Mammary epithelial cell (primary cell): Measurements from ENCODE around the gene CEACAM20.
"Not testable (repeated sequence)": the region's sequence is repeated elsewhere in the genome, so short reads cannot be mapped to it uniquely, and the experiment has no call there.

Experiments
- EZH2 ChIP-seq: IDR thresholded peaks from 2 replicates; pipeline ENCODE4 v1.6.1; 2012; ENCODE audit warnings: low read length, inconsistent platforms, borderline replicate concordance
- TF ChIP-seq, protein P1 (sequence below), 2 donors: IDR thresholded peaks in 1 of 2; conservative IDR thresholded peaks in 1 of 2; 2 replicates each; pipeline ENCODE4 v1.5.1; 2011 to 2012; ENCODE audit warnings: inconsistent platforms in 2 of 2, low read length in 2 of 2, mild to moderate bottlenecking in 2 of 2, control low read depth in 1 of 2, low read depth in 1 of 2; ENCODE audit not compliant: insufficient read depth in 1 of 2; ENCODE audit errors: extremely low read depth in 1 of 2

DNA sequence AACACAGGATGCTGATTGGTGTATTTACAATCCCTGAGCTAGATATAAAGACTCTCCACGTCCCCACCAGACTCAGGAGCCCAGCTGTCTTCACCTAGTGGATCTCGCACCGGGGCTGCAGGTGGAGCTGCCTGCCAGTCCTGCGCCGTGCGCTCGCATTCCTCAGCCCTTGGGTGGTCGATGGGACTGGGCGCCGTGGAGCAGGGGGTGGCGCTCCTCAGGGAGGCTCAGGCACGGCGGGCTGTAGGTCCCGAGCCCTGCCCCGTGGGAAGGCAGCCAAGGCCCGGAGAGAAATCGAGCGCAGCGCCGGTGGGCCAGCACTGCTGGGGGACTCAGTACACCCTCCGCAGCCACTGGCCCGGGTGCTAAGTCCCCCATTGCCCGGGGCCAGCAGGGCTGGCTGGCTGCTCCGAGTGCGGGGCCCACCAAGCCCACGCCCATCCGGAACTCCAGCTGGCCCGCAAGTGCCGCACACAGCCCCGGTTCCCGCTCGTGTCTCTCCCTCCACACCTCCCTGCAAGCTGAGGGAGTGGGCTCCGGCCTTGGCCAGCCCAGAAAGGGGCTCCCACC is 33.7 kb upstream of the CEACAM20 start:
- TF ChIP-seq, protein P1, sequence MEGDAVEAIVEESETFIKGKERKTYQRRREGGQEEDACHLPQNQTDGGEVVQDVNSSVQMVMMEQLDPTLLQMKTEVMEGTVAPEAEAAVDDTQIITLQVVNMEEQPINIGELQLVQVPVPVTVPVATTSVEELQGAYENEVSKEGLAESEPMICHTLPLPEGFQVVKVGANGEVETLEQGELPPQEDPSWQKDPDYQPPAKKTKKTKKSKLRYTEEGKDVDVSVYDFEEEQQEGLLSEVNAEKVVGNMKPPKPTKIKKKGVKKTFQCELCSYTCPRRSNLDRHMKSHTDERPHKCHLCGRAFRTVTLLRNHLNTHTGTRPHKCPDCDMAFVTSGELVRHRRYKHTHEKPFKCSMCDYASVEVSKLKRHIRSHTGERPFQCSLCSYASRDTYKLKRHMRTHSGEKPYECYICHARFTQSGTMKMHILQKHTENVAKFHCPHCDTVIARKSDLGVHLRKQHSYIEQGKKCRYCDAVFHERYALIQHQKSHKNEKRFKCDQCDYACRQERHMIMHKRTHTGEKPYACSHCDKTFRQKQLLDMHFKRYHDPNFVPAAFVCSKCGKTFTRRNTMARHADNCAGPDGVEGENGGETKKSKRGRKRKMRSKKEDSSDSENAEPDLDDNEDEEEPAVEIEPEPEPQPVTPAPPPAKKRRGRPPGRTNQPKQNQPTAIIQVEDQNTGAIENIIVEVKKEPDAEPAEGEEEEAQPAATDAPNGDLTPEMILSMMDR (conservative IDR thresholded peaks at IDR 0.05 in 1 of 2, IDR thresholded peaks at IDR 0.05 in 1 of 2; ENCODE audit: extremely low read depth in 1 of 2, insufficient read depth in 1 of 2, low read depth in 1 of 2, low read length in 2 of 2) = not testable (repeated sequence)
- TF ChIP-seq EZH2 = not testable (repeated sequence)
